Measurements from ENCODE around the gene CES3.
A peak's percentile ranks its signal among the peaks of the same experiment; 100 is the strongest.

Gene CES3

GRCh38 chr16:67013233-67013822, 52.3 kb downstream of the CES3 start:
- ATAC-seq: no peak

GRCh38 chr16:67013823-67014633, 53.0 kb downstream of the CES3 start:
- ATAC-seq: peak; percentile 48 to 49

GRCh38 chr16:67014634-67015312, 53.7 kb downstream of the CES3 start:
- no peak for ATAC-seq

GRCh38 chr16:67015313-67015731, 54.3 kb downstream of the CES3 start:
- ATAC-seq: no peak

- ATAC-seq: no peak
Observed at GRCh38 chr16:67016143-67016542, 55.1 kb downstream of the CES3 start.

DNA sequence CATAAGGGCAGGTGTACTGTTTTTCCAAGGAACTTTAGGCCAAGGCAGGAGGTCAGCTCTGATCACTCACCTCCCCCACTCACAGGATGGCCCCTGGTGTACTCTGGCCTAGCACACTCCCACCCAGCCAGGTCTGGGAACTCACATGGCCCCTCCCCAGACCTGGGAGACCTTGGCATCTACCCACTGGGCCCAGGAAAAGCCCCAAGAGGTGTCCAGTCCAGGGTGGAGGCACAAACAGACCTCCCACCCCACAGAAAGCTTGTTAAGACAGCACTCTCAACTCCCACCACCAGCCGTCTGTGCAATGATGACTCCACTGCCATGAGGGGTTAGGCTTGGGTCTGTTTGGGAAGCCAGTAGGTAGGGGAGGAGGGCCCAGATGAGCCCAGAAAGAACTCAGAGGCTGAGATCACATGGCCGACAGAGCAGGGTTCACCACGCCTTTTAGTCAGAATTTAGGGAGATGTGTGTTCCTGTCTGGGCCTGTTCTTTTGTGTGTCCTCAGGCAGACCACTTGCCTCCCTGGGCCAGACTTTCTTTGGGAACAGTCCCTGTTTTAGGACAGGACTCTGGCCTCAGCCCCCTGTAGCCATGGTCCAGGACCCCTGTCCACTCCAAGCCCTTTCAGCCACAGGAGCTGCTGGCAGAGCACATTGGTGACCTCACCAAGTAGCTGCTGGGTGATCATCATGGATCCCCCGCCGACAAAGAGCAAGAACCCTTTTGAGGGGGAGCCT, 55.8 kb downstream of the CES3 start:
- no peak for ATAC-seq

DNA sequence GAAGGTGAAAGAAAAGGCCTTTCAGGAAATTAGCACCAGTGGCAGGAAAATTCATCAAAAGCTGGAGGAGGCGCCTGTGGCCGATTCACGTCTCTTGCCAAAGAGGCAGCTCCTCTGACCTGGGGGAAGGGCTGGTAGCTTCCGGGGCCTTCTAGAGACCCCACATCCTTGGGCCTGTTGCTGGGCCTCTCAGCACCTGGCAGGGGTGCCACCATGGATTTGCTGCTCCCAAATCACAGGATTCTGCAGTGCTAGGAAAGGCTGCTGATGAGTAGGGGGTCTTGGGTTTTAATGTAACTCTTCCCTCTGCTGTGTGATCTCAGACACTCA, 56.3 kb downstream of the CES3 start:
- ATAC-seq: no peak

DNA sequence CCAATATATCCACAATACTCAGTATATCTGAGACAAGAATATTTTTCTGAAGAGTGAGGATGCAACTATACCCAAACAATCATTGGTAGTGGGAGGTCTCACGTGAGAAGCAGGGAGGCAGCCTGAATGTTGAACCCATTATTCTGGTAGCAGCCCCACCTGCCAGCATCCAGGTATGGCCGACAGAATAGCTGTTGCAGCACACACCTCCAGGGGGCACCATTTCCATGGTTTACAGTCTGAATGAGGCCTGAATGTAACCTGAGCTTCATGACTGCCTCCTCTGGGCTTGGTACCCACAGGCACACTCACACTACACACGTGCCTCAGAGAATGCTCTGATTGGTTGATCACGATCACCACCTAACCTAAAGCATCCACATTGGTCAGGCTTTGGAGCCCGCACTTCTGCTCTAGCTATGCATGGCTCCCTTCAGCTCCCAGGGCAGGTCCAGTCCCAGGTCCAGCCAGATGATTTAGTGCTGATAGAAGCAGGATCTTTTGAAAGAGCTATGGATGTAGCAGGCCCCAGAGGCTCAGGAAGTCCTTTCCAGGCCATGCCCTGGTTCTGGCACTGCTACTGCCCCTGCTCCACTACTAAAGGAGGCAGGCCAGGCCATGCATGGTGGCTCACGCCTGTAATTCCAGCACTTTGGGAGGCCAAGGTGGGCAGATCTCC, 56.9 kb downstream of the CES3 start:
- ATAC-seq: peak; percentile 96

- no peak for ATAC-seq
Observed at GRCh38 chr16:67019171-67019570, 58.1 kb downstream of the CES3 start.

GRCh38 chr16:67021321-67021720, 60.3 kb downstream of the CES3 start:
- no peak for ATAC-seq

DNA sequence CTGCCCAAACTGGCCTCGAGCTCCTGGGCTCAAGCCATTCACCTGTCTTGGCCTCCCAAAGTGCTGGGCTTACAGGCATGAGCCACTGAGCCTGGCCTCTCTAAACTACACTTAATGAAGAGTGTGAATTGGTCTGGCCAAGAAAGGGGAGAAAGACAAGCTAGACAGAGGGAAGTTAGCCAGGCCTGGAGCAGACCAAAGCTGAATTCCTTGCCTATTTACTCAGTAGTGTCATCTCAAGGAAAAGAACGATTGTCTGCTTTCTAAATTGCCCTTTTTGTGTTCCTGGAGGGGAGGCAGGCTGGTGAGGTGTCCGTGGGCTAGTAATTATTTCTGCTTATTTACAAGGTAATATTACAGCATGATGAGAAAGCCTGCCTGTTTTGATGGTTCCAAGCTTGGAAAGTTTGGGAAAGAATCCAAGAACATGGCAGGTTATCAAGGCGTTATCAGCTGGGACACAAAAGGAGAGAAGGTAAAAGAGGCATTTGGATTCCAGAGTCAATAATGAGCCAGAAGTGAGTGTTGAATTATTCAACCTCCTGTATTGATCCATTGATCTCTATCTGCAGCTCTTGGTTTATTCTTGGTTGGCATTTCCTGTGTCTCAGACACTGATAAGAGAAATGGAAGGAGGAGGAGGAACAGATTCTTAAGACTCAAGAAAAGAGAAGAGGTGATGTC, 61.6 kb downstream of the CES3 start:
- no peak for ATAC-seq

DNA sequence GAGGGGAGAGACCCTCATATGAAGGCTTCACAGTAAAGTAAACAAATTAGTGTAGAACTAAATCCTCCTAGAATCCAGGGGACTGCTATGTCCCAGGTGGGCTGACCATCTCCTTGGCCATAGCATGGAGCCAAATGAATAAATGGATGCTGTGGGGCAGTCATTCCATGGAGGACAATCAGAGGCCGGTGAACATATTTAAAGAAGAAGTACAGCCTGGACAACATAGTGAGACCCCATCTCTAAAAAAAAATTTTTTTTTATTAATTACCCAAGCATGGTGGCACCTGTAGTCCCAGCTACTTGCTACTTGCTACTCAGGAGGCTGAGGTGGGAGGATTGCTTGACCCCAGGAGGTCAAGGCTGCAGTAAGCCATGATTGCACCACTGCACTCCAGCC, 62.6 kb downstream of the CES3 start:
- ATAC-seq: no peak
